HEK293T (cell line): ENCODE data around the gene SDC3.
A peak's percentile ranks its signal among the peaks of the same experiment; 100 is the strongest.

Experiments
- CTCF ChIA-PET: fragments of 350-600 bp; formaldehyde crosslinking; extraction: SDS; loops from one replicate; lab custom pipeline; 2021; ENCODE audit warnings: antibody characterized with exemption, inconsistent platforms; lab: Yijun Ruan, JAX
- POLR2A ChIA-PET: fragments of 350-600 bp; formaldehyde crosslinking; extraction: SDS; loops from one replicate; lab custom pipeline; 2020; ENCODE audit warnings: antibody characterized with exemption, inconsistent platforms; lab: Yijun Ruan, JAX
- DNase-seq: peaks from one replicate; pipeline ENCODE4 v3.0.0; 2012; ENCODE audit warnings: mixed read lengths; ENCODE audit errors: extremely low spot score
- ARNT ChIP-seq: fragments of 450-650 bp; IDR thresholded peaks from 2 replicates; pipeline ENCODE4 v1.6.1; 2017; ENCODE audit warnings: mild to moderate bottlenecking
- BHLHE40 ChIP-seq: fragments of 450-650 bp; IDR thresholded peaks from 2 replicates; pipeline ENCODE4 v1.6.1; 2016; ENCODE audit warnings: mild to moderate bottlenecking, moderate library complexity, borderline replicate concordance
- CTBP1 ChIP-seq: fragments of 450-650 bp; IDR thresholded peaks from 2 replicates; pipeline ENCODE4 v1.6.1; 2016; ENCODE audit warnings: borderline replicate concordance
- ELF4 ChIP-seq: fragments of 450-650 bp; IDR thresholded peaks from 2 replicates; pipeline ENCODE4 v1.6.1; 2017; ENCODE audit warnings: antibody characterized with exemption
- FOXA1 ChIP-seq: fragments of 450-650 bp; IDR thresholded peaks from 2 replicates; pipeline ENCODE4 v1.6.1; 2016; ENCODE audit warnings: mild to moderate bottlenecking
- FOXK2 ChIP-seq: fragments of 450-650 bp; IDR thresholded peaks from 2 replicates; pipeline ENCODE4 v1.6.1; 2016; ENCODE audit warnings: mild to moderate bottlenecking
- FOXM1 ChIP-seq: fragments of 450-650 bp; IDR thresholded peaks from 2 replicates; pipeline ENCODE4 v1.6.1; 2017; ENCODE audit warnings: mild to moderate bottlenecking, borderline replicate concordance
- HDGF ChIP-seq: fragments of 450-650 bp; IDR thresholded peaks from 2 replicates; pipeline ENCODE4 v1.6.1; 2017; ENCODE audit warnings: antibody characterized with exemption, borderline replicate concordance
- L3MBTL2 ChIP-seq: fragments of 450-650 bp; conservative IDR thresholded peaks from 2 replicates; pipeline ENCODE4 v1.6.1; 2016; ENCODE audit warnings: mild to moderate bottlenecking
- LEF1 ChIP-seq: fragments of 450-650 bp; IDR thresholded peaks from 2 replicates; pipeline ENCODE4 v1.6.1; 2017; ENCODE audit warnings: mild to moderate bottlenecking, borderline replicate concordance
- NFRKB ChIP-seq: fragments of 450-650 bp; IDR thresholded peaks from 2 replicates; pipeline ENCODE4 v1.6.1; 2016; ENCODE audit warnings: mild to moderate bottlenecking, moderate library complexity
- SP1 ChIP-seq: fragments of 450-650 bp; IDR thresholded peaks from 2 replicates; pipeline ENCODE4 v1.6.1; 2017
- SUZ12 ChIP-seq: fragments of 450-650 bp; IDR thresholded peaks from 2 replicates; pipeline ENCODE4 v1.6.1; 2016; ENCODE audit warnings: mild to moderate bottlenecking
- TARDBP ChIP-seq: fragments of 450-650 bp; IDR thresholded peaks from 2 replicates; pipeline ENCODE4 v1.6.1; 2016
- ZNF384 ChIP-seq: fragments of 450-650 bp; IDR thresholded peaks from 2 replicates; pipeline ENCODE4 v1.6.1; 2016
- TF ChIP-seq, protein P1 (sequence below): fragments of 450-650 bp; IDR thresholded peaks from 2 replicates; pipeline ENCODE4 v1.6.1; 2016

The SDC3 gene

DNA sequence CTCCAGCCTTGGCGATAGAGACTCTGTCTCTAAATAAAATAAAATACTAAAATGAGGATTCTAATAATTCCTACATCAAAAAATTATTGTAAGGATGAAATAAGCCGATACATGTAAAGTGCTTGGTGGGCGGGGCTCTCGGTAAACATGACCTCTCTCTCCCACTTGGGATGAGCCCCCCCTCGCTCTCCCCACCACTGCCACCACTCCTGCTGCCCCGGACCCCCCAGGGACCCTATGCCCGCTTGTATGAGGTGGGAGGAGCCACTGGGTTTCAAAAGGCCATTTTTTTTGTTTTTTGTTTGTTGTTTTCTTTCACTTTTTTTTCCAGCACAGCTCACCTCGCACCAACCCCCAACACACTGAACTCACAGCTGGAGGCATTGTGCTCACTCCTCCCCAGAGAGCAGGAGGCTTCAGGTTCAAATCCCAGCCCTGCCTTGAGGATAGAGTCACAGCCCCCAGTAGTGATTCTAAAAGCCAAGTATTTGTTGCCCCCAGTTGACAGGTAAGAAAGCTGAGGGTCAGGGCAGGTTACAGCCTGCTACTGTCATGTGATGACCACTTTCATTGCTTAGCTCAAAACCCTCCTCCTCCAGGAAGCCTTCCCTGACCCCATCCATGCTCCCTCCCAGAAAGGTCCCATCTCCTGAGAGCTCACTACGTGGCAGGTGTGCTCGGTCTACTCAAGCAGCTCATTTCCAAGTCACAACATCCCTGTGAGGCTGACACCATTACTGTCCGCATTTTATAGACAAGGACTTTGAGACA, 4.2 kb downstream of the SDC3 start:
- TF ChIP-seq ARNT, result no peak
- no peak for TF ChIP-seq FOXM1
- no peak for TF ChIP-seq FOXK2
- TF ChIP-seq ELF4, result no peak
- ChIA-PET POLR2A (interaction anchor here (0.6 to 0.9 kb wide), 2 partner anchors 8 to 11 kb away, joined by 3 read pairs; no protein-coding TSS in a partner anchor), CTCF (no interaction called here)
- no peak for DNase-seq

DNA sequence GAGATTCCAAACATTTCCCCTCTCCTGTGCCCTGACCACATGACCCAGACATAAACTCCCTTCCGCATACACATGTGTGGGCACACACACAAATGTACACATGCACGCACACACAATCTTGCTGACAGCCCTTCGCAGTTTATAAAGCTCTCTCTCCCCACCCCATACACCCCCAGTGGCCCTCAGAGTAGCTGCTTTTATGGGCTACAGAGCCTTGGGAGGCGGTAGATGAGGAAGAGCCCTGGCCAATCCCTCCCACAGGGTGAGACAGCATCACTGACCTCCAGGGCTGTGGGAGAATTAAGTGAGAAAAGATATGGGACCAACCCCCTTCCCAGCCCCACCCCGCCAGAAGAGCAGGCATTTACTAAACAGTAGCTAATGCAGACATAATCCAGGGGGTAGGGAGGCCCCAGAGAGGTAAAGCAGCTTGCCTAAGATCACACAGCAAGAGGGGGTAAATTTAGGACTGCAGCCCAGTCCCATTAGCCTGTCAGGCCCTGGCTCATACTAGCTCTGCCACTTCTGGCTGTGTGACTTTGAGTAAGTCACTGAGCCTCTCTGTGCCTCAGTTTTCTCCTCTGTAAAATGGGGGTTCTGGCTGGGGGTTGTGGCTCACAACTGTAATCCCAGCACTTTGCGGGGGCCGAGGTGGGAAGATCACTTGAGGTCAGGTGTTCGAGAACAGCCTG, 5.1 kb downstream of the SDC3 start:
- no peak for DNase-seq
- ChIA-PET CTCF (interaction anchor here (1.0 kb wide), 1 partner anchor 102 kb away, joined by 4 read pairs; no protein-coding TSS in a partner anchor), POLR2A (no interaction called here)
- 0 out of 2 replicates have a peak, but pooled peaks have one; percentile 26 for TF ChIP-seq FOXM1
- TF ChIP-seq SUZ12, result no peak

DNA sequence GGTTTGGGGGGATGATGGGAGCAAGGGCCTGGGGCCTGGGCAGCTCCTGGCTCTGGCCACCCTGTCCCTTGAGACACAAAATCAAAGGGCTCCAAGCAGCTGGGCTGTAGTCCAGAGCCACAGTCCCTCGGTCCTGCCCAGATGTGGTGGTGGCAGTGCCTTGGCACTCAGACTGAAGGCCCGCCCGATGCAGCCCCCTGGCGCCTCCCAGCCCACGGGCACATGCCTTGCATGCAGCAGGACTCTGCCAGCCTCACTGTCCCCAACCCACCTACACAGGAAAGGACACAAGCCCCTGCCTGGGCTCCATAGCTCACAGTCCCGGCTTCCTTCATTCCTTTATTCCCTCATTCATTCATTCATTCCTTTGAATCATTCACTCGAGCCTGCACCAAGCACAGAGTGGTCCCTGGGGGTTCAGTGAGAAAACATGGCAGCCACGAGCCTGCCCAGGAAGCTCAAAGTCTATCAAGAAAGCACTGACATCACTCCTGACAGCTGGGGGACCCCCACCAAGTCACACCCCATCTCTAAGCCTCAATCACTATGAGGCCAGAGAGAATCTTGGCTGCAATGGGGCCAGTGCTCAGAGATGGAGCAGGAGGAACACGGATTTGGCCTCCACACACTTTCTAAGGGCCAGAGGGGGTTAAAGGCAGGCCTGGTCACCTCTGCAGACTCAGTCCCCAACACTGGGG, 5.8 kb downstream of the SDC3 start:
- CTCF ChIA-PET, result interaction anchor here (1.0 kb wide), 1 partner anchor 101 kb away, joined by 4 read pairs; no protein-coding TSS in a partner anchor
- no peak for DNase-seq
- POLR2A ChIA-PET, result no interaction called here
- TF ChIP-seq SP1, result no peak
- TF ChIP-seq ELF4, result no peak
- TF ChIP-seq L3MBTL2, result no peak

DNA sequence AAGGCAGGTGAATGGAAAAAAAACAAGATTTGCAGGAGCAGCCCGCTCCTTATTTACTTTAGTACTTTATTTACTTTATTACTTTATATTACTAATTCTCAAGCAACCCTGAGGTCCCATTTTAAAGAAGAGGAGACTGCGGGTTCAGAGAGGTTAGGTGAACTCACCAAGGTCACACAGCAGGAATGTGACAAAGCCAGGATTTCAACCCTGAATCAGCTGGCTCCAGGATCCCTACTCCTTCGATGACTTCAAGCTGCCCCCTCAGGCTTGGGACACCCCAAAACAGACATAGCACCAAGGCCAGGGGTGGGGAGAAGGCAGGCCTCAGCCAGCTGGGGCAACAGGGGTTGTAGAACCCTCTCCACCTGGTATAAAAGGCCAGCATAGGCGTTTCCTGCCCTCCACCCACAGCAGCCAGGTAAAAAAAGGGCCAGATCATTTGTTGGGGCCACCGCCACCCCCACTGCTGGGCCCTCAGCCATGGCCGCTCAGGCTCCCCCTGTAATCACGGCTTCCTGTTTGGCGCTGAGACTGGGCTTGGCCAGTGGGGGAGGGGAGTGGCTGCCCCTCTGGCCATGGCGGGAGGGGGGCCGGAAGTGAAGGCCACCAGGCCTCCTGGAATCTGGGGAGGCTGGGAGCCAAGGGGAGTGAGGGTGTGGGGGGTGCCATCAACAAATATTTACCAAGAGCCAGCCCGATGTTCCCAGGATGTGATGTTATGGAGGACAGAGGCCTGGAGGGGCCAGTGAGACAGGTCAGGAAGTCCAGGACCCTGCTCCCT, 6.6 kb downstream of the SDC3 start:
- CTCF ChIA-PET, result no interaction called here
- no peak for DNase-seq
- POLR2A ChIA-PET, result no interaction called here
- TF ChIP-seq, protein P1, sequence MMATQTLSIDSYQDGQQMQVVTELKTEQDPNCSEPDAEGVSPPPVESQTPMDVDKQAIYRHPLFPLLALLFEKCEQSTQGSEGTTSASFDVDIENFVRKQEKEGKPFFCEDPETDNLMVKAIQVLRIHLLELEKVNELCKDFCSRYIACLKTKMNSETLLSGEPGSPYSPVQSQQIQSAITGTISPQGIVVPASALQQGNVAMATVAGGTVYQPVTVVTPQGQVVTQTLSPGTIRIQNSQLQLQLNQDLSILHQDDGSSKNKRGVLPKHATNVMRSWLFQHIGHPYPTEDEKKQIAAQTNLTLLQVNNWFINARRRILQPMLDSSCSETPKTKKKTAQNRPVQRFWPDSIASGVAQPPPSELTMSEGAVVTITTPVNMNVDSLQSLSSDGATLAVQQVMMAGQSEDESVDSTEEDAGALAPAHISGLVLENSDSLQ, result no peak
- TF ChIP-seq FOXM1 (no peak), ZNF384 (no peak), SP1 (no peak), SUZ12 (no peak), HDGF (no peak)

DNA sequence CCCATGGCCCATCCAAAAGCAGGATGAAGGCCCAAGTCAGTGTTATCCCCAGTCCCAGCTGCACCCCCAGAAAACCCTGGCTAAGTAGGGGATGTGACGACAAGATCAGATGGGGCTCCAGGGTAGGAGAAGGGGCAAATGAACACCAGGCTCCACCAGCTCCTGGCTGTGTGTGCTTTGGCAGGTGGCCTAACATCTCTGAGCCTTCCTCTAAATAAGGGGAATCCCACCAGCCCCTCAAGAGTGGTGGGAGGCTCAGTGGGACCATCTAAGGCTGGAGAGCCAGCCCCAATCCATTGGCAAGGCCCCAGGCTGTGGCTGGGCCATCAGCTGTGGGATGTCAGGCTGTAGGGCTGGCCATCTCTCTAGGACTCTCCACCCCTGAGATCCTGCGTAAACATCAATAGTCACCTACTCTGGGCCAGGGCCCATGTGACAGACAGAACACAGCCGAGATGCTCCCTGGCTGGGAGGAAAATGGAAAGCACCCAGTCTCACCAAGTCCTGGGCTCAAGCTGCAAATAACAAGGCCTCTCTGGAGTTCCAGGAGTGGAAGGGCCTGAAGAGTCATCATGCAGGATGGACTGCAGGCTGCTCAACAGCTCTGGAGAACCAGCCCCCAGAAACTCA, 7.5 kb downstream of the SDC3 start:
- CTCF ChIA-PET, result no interaction called here
- no peak for DNase-seq
- POLR2A ChIA-PET, result no interaction called here
- TF ChIP-seq NFRKB, result no peak
- TF ChIP-seq CTBP1, result no peak
- TF ChIP-seq ZNF384, result no peak
- TF ChIP-seq, protein P1, result no peak
- no peak for TF ChIP-seq BHLHE40
- no peak for TF ChIP-seq HDGF
- TF ChIP-seq TARDBP, result no peak
- no peak for TF ChIP-seq SUZ12
- TF ChIP-seq ELF4, result no peak
- no peak for TF ChIP-seq L3MBTL2
- TF ChIP-seq SP1, result no peak
- TF ChIP-seq FOXK2, result no peak

DNA sequence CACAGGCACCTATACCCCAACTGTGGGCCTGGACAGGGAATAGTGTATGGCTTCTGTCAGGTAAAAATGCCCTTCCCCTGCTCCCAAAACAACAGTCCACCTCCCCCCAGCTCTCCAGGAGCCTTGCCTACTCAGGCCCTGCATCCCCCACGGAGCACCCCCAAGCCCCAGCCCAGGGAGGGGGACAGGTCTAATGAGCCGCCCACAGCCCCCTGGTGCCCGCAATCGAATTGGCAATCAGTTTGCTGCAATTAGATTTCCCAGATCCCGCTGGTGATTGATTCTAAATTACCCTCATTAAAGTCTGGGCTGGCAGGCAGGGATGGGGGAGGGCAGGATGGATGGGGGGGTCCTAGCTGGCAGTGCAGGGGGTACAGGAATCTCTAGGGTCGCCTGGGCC, 8.1 kb downstream of the SDC3 start:
- no peak for DNase-seq
- TF ChIP-seq SP1 (no peak), LEF1 (no peak), FOXM1 (no peak), ZNF384 (no peak), BHLHE40 (no peak), FOXK2 (no peak), ARNT (no peak), CTBP1 (no peak), NFRKB (no peak), FOXA1 (no peak), HDGF (no peak)
- TF ChIP-seq, protein P1, result no peak
- POLR2A ChIA-PET, result no interaction called here
- CTCF ChIA-PET, result no interaction called here
